Fibroblast of lung (primary cell): ENCODE measurements around the gene ROBO1.

Source experiments
- CTCF ChIP-seq, 2 donors: IDR thresholded peaks in 1 of 2; conservative IDR thresholded peaks in 1 of 2; 1 replicate in 1 of 2; 2 replicates in 1 of 2; pipeline ENCODE4 v1.5.1; 2011 to 2012; ENCODE audit warnings: low read length in 2 of 2, control low read depth in 1 of 2, inconsistent platforms in 1 of 2, low read depth in 1 of 2, mild to moderate bottlenecking in 1 of 2
- EZH2 ChIP-seq: IDR thresholded peaks from 2 replicates; pipeline ENCODE4 v1.5.1; 2012; ENCODE audit warnings: low read length, control low read depth, mild to moderate bottlenecking; ENCODE audit errors: missing control alignments

GRCh38 chr3:79154865-79155264 lies 612.9 kb downstream of the ROBO1 start:
- no peak for TF ChIP-seq CTCF (conservative IDR thresholded peaks at IDR 0.05 in 1 of 2, IDR thresholded peaks at IDR 0.05 in 1 of 2; ENCODE audit: low read depth in 1 of 2, low read length in 2 of 2)
- no peak for TF ChIP-seq EZH2
